ENCODE results near the gene BHLHE41. TPM values are rescaled to one million over a fixed set of nuclear protein-coding genes. Genes with fewer than 3 reads are reported as not detected.
A peak's percentile ranks its signal among the peaks of the same experiment; 100 is the strongest.

Gene BHLHE41
- total RNA-seq, 1 donor from 2014 or later = 5.2 TPM

DNA sequence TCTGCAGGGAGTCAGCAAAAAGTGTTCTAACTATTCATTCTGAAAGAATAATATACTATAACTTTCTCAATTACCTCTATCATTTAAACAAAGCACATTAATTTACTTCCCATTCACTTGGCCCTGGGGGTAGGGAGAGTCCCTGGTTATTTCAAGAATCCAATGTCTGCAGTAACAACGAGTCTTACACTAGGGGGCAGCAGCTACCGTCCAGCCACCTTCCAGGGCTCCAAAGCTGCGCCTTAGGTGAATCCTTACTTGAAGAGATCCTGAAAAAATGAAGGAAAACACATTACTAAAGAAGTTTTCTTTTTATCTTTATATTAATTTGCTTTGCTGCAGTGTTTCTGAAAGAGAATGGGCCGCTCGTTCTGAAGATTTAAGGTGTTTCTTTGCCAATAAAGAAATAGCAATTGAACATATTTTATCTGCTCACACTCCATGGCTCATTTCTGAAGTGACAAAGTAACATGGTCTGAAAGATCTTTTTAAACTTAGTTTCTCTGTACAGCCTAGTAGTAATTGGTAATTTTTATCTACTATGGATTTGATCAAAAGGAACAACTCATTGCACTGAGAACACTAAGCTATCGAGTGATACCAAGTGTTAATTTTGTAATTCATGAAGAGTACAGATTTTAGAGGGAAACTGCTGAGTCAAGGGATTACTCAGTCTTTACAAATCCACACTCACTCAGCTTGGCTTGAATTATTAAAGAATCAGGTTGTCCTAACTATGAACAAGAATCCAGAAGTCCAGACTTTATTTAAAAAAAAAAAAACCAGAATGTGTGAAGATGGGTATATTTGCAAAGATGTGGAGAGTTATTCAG lies 27.6 kb downstream of the BHLHE41 start:
- TF ChIP-seq, protein P1, sequence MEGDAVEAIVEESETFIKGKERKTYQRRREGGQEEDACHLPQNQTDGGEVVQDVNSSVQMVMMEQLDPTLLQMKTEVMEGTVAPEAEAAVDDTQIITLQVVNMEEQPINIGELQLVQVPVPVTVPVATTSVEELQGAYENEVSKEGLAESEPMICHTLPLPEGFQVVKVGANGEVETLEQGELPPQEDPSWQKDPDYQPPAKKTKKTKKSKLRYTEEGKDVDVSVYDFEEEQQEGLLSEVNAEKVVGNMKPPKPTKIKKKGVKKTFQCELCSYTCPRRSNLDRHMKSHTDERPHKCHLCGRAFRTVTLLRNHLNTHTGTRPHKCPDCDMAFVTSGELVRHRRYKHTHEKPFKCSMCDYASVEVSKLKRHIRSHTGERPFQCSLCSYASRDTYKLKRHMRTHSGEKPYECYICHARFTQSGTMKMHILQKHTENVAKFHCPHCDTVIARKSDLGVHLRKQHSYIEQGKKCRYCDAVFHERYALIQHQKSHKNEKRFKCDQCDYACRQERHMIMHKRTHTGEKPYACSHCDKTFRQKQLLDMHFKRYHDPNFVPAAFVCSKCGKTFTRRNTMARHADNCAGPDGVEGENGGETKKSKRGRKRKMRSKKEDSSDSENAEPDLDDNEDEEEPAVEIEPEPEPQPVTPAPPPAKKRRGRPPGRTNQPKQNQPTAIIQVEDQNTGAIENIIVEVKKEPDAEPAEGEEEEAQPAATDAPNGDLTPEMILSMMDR (conservative IDR thresholded peaks at IDR 0.05; ENCODE audit: low read depth, low read length) = peak; percentile 99
- H3K4me3 ChIP-seq (ENCODE audit: low read depth, low read length) = no peak overlapping the region
- peak; percentile 36 for DNase-seq (ENCODE audit: low read depth)

DNA sequence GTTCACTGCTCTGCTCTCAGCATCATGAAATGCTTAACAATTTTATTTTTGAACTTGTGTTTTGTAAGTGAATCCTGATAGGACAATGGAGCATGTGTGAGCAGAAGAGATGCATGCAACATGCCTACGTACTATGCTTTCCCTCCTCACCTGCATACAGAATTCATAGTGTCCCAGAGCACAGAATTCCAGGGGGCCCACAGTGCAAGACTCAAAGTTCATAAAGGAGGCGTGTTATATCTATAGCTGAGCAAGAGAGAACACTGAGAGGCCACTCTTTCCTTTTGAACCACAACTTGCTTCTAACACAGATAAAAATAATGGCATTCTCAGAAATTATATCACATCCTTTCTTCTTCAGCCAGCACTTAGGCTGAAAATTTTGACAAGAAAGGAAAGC lies 28.8 kb downstream of the BHLHE41 start:
- H3K4me3 ChIP-seq (ENCODE audit: low read depth, low read length) = no peak overlapping the region
- DNase-seq (ENCODE audit: low read depth) = no peak
- TF ChIP-seq, protein P1 (conservative IDR thresholded peaks at IDR 0.05; ENCODE audit: low read depth, low read length) = no peak

DNA sequence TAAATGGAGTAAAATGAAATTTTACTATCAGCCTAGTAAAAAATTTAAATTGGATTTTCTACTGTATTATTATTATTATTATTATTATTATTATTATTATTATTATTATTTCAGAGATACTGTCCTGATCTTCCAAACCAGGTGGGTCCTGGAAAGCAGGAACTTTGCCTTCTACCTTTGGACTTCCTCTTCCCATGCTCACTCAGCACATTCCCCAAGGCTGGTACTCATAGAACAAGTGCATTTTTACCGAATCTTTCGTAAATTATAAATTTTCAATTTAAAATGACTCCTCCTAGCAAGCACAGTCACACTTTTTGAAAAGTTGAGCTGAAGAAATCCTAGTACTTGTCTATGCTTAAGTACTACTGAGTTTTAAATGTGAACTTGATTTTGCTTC lies 29.7 kb downstream of the BHLHE41 start:
- TF ChIP-seq, protein P1 (conservative IDR thresholded peaks at IDR 0.05; ENCODE audit: low read depth, low read length) = no peak
- DNase-seq (ENCODE audit: low read depth) = no peak
- H3K4me3 ChIP-seq (ENCODE audit: low read depth, low read length) = no peak overlapping the region

DNA sequence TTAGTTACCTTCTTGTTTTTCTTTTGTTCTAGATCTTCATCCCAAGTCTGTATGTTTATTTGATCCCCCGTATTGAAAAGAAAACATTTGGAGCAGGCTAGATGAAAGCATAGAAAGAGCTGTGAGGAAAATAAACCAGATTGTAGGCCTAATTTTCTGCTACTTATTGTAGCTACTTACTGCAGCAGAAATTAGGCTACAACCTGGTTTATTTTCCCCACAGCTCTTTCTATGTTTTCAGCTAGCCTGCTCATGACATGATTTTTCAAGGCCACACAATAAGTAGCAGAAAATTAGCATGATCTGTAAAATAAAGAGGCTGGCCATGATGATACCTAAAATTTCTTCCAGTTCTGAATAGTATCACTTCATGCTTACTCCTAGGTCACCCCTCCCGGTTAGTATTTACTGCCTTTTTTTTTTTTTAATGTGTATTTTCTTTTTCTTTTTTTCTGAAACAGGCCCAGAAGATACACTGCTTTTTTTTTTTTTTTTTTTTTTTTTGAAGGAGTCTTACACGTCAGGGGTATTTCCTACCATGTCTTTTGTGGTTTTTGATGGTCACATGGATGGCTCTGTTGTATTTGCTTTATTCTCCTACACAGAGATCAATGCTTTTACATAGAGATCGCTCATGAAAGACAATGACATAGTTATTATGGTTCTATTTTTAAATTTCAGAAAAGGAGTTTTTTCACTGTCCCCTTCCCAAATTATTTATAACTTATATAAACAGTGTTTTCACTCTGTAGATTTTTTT lies 32.3 kb downstream of the BHLHE41 start:
- TF ChIP-seq, protein P1 (conservative IDR thresholded peaks at IDR 0.05; ENCODE audit: low read depth, low read length) = no peak

DNA sequence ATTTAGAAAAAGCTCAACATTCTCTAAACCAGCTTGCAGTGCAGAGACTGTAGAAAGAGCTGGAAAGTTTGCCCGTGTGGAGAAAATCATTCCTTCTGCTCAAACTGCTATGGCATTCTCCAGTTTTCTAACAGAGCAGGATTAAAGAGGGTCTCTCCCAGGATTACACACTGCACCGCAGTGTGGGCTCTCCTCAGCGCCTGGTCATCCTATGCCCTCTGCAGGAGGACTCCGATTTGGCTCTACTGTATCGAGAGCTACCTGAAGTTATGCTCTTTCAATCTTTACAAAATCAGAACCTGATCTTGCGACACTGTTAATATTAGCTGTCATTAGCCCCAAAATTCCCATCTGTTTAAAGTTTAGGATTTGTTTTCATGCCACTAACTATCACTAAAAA lies 33.0 kb downstream of the BHLHE41 start:
- DNase-seq (ENCODE audit: low read depth) = no peak
- H3K4me3 ChIP-seq (ENCODE audit: low read depth, low read length) = no peak overlapping the region
- TF ChIP-seq, protein P1 (conservative IDR thresholded peaks at IDR 0.05; ENCODE audit: low read depth, low read length) = peak; percentile 25

More for the DNA sequence above, 32.3 kb downstream of the BHLHE41 start:
- no peak overlapping the region for H3K4me3 ChIP-seq (ENCODE audit: low read depth, low read length)
- no peak for DNase-seq (ENCODE audit: low read depth)

DNA sequence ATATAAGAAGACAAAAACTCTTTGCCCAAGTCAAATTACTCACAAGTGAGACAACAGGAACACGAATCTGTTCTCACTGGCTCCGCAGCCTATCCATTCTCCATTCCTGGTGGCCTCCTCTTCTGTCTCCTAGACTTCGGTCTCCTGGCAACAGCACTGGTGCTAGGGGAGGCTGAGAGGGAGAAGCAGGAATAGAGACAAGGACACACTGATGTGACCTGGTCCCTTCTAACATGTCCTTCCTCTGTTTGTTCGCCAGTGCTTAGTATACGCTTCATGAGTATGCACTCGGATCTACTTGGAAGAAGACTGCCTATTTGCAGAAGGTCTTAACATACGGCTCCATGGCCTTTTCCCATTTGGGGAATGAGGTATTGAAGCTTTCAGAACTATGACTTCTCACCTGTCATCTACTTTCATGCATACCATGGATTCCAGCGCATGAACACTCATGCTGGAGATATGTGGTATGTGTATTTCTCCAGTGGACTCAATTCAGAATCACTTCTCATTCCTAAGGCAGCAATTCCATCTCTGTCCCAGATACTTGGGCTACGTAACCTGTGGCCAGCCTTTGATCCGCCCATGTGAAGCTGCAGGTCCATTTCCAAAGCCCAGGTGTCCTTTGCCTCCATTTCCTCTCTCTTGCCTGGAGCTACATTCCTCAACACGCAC lies 33.9 kb downstream of the BHLHE41 start:
- H3K4me3 ChIP-seq (ENCODE audit: low read depth, low read length) = no peak overlapping the region
- TF ChIP-seq, protein P1 (conservative IDR thresholded peaks at IDR 0.05; ENCODE audit: low read depth, low read length) = no peak
- peak; percentile 33 for DNase-seq (ENCODE audit: low read depth)

Data from epithelial cell of proximal tubule (primary cell).